Measurements from ENCODE around the gene ERFL.

DNA sequence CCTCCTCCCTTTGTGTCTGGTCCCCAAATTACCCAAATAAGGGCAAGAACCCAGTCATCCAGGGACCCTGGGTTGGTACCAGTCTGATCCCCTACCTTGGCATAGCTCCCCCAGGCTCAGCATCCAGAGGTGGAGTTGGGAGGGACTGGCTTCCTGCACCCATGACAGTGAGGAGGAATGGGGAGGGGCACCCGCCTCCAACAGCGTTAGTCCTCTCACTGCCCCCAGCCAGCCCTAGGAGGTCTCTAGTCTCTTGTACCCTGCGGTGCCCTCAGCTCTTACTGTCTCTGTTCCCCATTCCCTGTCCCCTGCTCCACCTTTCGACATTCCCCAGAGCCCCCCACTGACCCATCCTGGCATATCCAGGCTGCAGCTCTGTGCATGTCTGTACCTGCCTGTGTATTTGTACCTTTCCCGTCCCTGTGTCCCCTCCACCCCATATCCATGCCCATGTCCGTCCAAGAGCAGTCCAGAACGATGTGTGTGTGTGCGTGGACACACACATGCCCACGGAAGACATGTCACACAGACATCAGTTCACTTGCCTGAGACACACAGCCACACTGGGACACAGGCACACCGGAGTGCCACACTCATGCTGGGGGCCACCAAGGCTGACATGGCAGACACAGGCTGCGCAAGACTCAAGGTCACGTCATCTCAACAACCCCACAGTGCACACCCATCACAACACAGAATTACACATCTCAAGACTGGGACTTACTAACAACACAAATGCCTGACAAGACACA, 17.8 kb downstream of the ERFL start:
- TF ChIP-seq POU6F1 (CRISPR knock-in tag; IDR thresholded peaks at IDR 0.05; ENCODE audit: borderline replicate concordance, low read depth) (no peak), RARB (CRISPR knock-in tag; IDR thresholded peaks at IDR 0.05) (no peak), ARNTL (CRISPR knock-in tag; IDR thresholded peaks at IDR 0.05; ENCODE audit: borderline replicate concordance, low read depth) (no peak), ZNF8 (CRISPR knock-in tag; IDR thresholded peaks at IDR 0.05) (no peak), ZFP3 (CRISPR knock-in tag; IDR thresholded peaks at IDR 0.05) (no peak), ZNF70 (CRISPR knock-in tag; IDR thresholded peaks at IDR 0.05) (no peak), PATZ1 (CRISPR knock-in tag; IDR thresholded peaks at IDR 0.05; ENCODE audit: borderline replicate concordance) (no peak), GLIS3 (CRISPR knock-in tag; IDR thresholded peaks at IDR 0.05) (no peak), PPARA (CRISPR knock-in tag; IDR thresholded peaks at IDR 0.05; ENCODE audit: borderline replicate concordance) (no peak), CSRNP3 (CRISPR knock-in tag; IDR thresholded peaks at IDR 0.05) (no peak), ZFP30 (CRISPR knock-in tag; IDR thresholded peaks at IDR 0.05) (no peak), BACH2 (CRISPR knock-in tag; IDR thresholded peaks at IDR 0.05; ENCODE audit: borderline replicate concordance) (no peak), TCF4 (CRISPR knock-in tag; IDR thresholded peaks at IDR 0.05; ENCODE audit: borderline replicate concordance) (no peak)
- TF ChIP-seq, protein P1, sequence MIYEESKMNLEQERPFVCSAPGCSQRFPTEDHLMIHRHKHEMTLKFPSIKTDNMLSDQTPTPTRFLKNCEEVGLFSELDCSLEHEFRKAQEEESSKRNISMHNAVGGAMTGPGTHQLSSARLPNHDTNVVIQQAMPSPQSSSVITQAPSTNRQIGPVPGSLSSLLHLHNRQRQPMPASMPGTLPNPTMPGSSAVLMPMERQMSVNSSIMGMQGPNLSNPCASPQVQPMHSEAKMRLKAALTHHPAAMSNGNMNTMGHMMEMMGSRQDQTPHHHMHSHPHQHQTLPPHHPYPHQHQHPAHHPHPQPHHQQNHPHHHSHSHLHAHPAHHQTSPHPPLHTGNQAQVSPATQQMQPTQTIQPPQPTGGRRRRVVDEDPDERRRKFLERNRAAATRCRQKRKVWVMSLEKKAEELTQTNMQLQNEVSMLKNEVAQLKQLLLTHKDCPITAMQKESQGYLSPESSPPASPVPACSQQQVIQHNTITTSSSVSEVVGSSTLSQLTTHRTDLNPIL (CRISPR knock-in tag; IDR thresholded peaks at IDR 0.05; ENCODE audit: low read depth) = no peak

Data from SK-N-SH treated with all-trans-retinoic acid at 6 μM for 48 hours (cell line).